ENCODE data around the gene PAIP2B. TPM values are rescaled to one million over a fixed set of nuclear protein-coding genes. Genes with fewer than 3 reads are reported as not detected.

The PAIP2B gene
- total RNA-seq, 1 experiment from 2014 or later, result 4.0 TPM

- no peak overlapping the region for H3K27ac ChIP-seq (ENCODE audit: low read length)
- no peaks in the 10 kb centered on the region for H3K79me2 ChIP-seq (ENCODE audit: low read length)
- CTCF ChIA-PET, result no interaction called here
- peaks cover 21% of the 10 kb centered on the region for H3K27me3 ChIP-seq (ENCODE audit: low read length)
- H3K4me2 ChIP-seq (ENCODE audit: low read length), result no peak overlapping the region
- POLR2A ChIA-PET (ENCODE audit: unreplicated experiment), result no interaction called here
- no peaks in the 10 kb centered on the region for H3K9me3 ChIP-seq (ENCODE audit: low read length)
- H3K4me3 ChIP-seq (ENCODE audit: low read length), result no peak overlapping the region
- intact Hi-C loops (cut with micrococcal nuclease), result no loop called here
- H4K20me1 ChIP-seq (ENCODE audit: low read length), result no peaks in the 10 kb centered on the region
- H3K36me3 ChIP-seq (ENCODE audit: low read depth, low read length), result no peaks in the 10 kb centered on the region
- TF ChIP-seq EZH2 (IDR thresholded peaks at IDR 0.05; ENCODE audit: low read length, unreplicated experiment), result no peak
- TF ChIP-seq EZH2phosphoT487 (IDR thresholded peaks at IDR 0.05; ENCODE audit: borderline replicate concordance, low read length), result no peak
- no peak for TF ChIP-seq CTCF (conservative IDR thresholded peaks at IDR 0.05; ENCODE audit: low read depth, low read length)
- no peak overlapping the region for H2AFZ ChIP-seq (ENCODE audit: low read length)
- no TSS peak for BruUV-seq (replicated peaks)
- no peaks in the 10 kb centered on the region for H3K4me1 ChIP-seq (ENCODE audit: insufficient read depth, low read length)
- no peaks in the 10 kb centered on the region for H3K9me2 ChIP-seq (replicated peaks; ENCODE audit: low read length)
- no peak for ATAC-seq
- no peak for DNase-seq
- H3F3A ChIP-seq (ENCODE audit: low read length, unreplicated experiment), result no peaks in the 10 kb centered on the region
- H3K9ac ChIP-seq (ENCODE audit: low read length), result no peak overlapping the region
These were observed 29.5 kb upstream of the PAIP2B start for GRCh38 chr2:71256421-71256820.

GRCh38 chr2:71254776-71255175 is 27.9 kb upstream of the PAIP2B start:
- H3F3A ChIP-seq (ENCODE audit: low read length, unreplicated experiment), result no peaks in the 10 kb centered on the region
- no peaks in the 10 kb centered on the region for H3K9me3 ChIP-seq (ENCODE audit: low read length)
- no peaks in the 10 kb centered on the region for H3K4me1 ChIP-seq (ENCODE audit: insufficient read depth, low read length)
- H3K9me2 ChIP-seq (replicated peaks; ENCODE audit: low read length), result no peaks in the 10 kb centered on the region
- H3K36me3 ChIP-seq (ENCODE audit: low read depth, low read length), result no peaks in the 10 kb centered on the region
- H3K27ac ChIP-seq (ENCODE audit: low read length), result no peak overlapping the region
- CTCF ChIA-PET, result no interaction called here
- no peak overlapping the region for H2AFZ ChIP-seq (ENCODE audit: low read length)
- no peak overlapping the region for H3K4me3 ChIP-seq (ENCODE audit: low read length)
- no peaks in the 10 kb centered on the region for H4K20me1 ChIP-seq (ENCODE audit: low read length)
- POLR2A ChIA-PET (ENCODE audit: unreplicated experiment), result no interaction called here
- no peak for TF ChIP-seq EZH2phosphoT487 (IDR thresholded peaks at IDR 0.05; ENCODE audit: borderline replicate concordance, low read length)
- TF ChIP-seq CTCF (conservative IDR thresholded peaks at IDR 0.05; ENCODE audit: low read depth, low read length), result no peak
- TF ChIP-seq EZH2 (IDR thresholded peaks at IDR 0.05; ENCODE audit: low read length, unreplicated experiment), result no peak
- peaks cover 21% of the 10 kb centered on the region for H3K27me3 ChIP-seq (ENCODE audit: low read length)
- intact Hi-C loops (cut with micrococcal nuclease), result no loop called here
- no peak for DNase-seq
- BruUV-seq (replicated peaks), result no TSS peak
- H3K4me2 ChIP-seq (ENCODE audit: low read length), result no peak overlapping the region
- no peak for ATAC-seq
- H3K79me2 ChIP-seq (ENCODE audit: low read length), result no peaks in the 10 kb centered on the region
- H3K9ac ChIP-seq (ENCODE audit: low read length), result no peak overlapping the region

GRCh38 chr2:71254078-71254477 is 27.2 kb upstream of the PAIP2B start:
- ATAC-seq (no peak), DNase-seq (no peak)
- no peak overlapping the region for H2AFZ ChIP-seq (ENCODE audit: low read length)
- no peaks in the 10 kb centered on the region for H3F3A ChIP-seq (ENCODE audit: low read length, unreplicated experiment)
- peaks cover 17% of the 10 kb centered on the region for H3K27me3 ChIP-seq (ENCODE audit: low read length)
- no peak overlapping the region for H3K4me3 ChIP-seq (ENCODE audit: low read length)
- ChIA-PET POLR2A (ENCODE audit: unreplicated experiment) (no interaction called here), CTCF (no interaction called here)
- no peaks in the 10 kb centered on the region for H3K9me2 ChIP-seq (replicated peaks; ENCODE audit: low read length)
- no peak overlapping the region for H3K9ac ChIP-seq (ENCODE audit: low read length)
- H3K79me2 ChIP-seq (ENCODE audit: low read length), result no peaks in the 10 kb centered on the region
- no peak for TF ChIP-seq EZH2 (IDR thresholded peaks at IDR 0.05; ENCODE audit: low read length, unreplicated experiment)
- TF ChIP-seq EZH2phosphoT487 (IDR thresholded peaks at IDR 0.05; ENCODE audit: borderline replicate concordance, low read length), result no peak
- no peak for TF ChIP-seq CTCF (conservative IDR thresholded peaks at IDR 0.05; ENCODE audit: low read depth, low read length)
- H3K36me3 ChIP-seq (ENCODE audit: low read depth, low read length), result no peaks in the 10 kb centered on the region
- no peak overlapping the region for H3K4me2 ChIP-seq (ENCODE audit: low read length)
- BruUV-seq (replicated peaks), result no TSS peak
- no peaks in the 10 kb centered on the region for H3K9me3 ChIP-seq (ENCODE audit: low read length)
- no peak overlapping the region for H3K27ac ChIP-seq (ENCODE audit: low read length)
- H3K4me1 ChIP-seq (ENCODE audit: insufficient read depth, low read length), result no peaks in the 10 kb centered on the region
- no peaks in the 10 kb centered on the region for H4K20me1 ChIP-seq (ENCODE audit: low read length)
- intact Hi-C loops (cut with micrococcal nuclease), result no loop called here

All from PC-3 (cell line).